ENCODE data around the gene NPFFR1. TPM values are rescaled to one million over a fixed set of nuclear protein-coding genes. Genes with fewer than 3 reads are reported as not detected.

NPFFR1 gene
- total RNA-seq, 2 experiments from 2014 or later = not detected

GRCh38 chr10:70317272-70317942 lies 33.6 kb upstream of the NPFFR1 start:
- CTCF ChIA-PET = no interaction called here
- POLR2A ChIA-PET = no interaction called here

GRCh38 chr10:70315815-70316214 lies 32.0 kb upstream of the NPFFR1 start:
- ChIA-PET POLR2A (no interaction called here), CTCF (no interaction called here)

DNA sequence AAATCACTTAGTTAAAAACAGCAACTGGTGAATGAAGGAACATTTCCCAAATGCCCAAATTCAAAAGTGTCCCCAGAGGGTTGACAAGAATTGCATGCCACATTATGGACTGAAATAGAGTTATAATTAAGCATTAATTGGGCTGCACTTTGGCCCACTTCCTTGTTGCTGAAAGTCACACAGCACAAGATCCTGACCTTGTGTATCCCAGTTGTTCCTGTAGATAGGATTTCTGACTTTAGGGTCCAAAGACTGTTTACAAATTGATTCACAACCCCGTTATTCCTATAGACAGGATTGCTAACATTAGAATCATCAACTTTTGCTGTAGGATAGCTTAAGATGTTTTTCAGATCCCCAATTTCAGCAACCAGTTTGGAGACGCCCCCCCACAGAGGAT lies 31.5 kb upstream of the NPFFR1 start:
- ChIA-PET CTCF (interaction anchor here (0.6 to 1.8 kb wide), 2 partner anchors 49 to 313 kb away, joined by 3 to 4 read pairs; no protein-coding TSS in a partner anchor), POLR2A (no interaction called here)

DNA sequence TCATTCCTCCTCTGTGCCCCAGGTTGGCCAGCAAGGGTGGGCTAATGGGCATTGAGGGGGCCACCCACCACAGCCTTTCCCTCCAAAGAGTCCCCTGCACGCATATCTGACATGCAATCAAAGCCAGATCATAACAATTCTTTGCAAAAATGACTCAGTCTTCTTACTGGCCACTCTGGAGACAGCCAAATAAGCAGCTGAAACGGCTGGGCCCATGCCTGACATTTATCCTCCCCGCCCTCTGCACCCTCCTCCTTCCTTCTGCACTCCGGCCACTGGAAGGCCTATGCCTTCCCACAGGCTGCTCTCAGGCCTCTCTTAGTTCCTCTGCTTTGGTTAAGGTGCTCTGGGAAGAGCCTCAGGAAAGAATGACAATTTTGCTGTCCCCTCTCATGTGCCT lies 29.2 kb upstream of the NPFFR1 start:
- ChIA-PET CTCF (no interaction called here), POLR2A (no interaction called here)

GRCh38 chr10:70312249-70312648 lies 28.4 kb upstream of the NPFFR1 start:
- POLR2A ChIA-PET = no interaction called here
- CTCF ChIA-PET = no interaction called here

- CTCF ChIA-PET = no interaction called here
- POLR2A ChIA-PET = no interaction called here
These were observed 27.9 kb upstream of the NPFFR1 start for GRCh38 chr10:70311698-70312097.

- POLR2A ChIA-PET = no interaction called here
These were observed 25.9 kb upstream of the NPFFR1 start for GRCh38 chr10:70309661-70310060.

DNA sequence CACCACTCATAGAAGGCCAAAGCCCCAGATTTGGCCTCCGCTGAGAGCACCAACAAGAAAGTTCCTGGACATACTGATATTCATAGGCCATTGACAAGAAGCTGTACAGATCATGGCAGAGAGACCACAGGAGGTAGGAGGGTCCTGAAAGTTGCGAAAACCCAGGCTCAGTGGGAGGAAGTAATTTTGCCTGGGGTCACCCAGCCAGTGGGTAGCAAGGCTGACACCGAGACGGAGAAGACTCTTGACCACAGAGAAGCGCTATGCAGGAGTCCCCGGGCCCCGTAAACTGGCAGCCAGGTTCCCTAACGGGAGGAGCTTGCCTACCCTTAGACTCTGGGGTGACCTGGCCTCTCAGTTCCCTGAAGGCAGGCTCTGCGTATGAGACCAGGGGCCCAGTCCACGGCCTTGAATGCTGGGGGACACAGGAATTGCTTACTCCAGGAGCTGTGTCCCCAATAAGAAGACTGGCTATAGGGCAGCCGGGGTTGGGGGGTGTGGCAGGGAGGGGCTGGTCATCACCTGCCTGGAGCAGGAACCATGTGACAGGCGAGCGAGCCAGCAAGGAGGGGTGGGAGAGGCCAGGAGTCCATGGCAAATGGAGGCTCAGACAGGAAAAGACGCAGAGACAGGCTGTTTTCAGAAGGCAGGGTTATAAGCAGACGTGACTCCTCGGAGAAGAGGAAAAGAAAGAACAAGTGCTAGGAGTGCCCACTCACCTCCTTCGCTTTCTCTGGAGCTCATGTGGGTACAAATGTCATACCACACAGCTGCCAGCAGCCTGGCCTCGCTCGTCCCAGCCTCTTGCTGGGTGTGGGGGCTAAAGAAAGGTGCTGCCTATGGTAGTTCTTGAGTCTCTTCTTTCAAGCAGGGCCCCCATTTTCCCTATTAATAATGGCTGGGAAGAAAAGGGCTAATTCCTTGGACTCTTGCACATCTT lies 24.6 kb upstream of the NPFFR1 start:
- POLR2A ChIA-PET = no interaction called here
- CTCF ChIA-PET = no interaction called here

More at GRCh38 chr10:70309661-70310060, 25.9 kb upstream of the NPFFR1 start:
- CTCF ChIA-PET = no interaction called here

GRCh38 chr10:70306886-70307520 lies 23.2 kb upstream of the NPFFR1 start:
- POLR2A ChIA-PET = interaction anchor here (0.6 kb wide), 1 partner anchor 136 kb away, joined by 9 read pairs; the partner anchor contains the start of gene SAR1A

DNA sequence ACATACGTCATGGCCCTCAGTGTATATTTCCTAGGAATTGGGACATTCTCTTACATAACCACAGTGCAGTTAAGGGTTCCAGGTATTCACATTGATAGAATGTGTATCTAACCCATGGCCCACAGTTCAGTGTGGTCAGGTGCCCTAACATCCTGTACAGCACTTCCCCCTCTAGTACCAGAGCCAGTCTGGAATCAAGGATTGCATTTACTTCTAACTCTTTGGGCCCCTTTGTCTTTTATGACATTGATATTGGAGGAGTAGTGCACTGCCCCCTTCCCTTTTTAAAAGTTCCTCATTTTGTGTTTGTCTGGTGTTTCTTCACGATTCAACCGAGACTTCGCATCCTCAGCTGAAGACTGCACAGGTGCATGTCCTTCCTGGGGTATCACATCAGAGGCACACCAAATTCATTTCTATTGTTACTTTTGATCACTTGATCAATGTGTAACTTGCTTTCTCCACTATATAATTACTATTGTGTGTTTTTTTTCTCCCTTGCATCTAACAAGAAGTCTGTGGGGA lies 22.4 kb upstream of the NPFFR1 start:
- CTCF ChIA-PET = no interaction called here

More at GRCh38 chr10:70306886-70307520, 23.2 kb upstream of the NPFFR1 start:
- CTCF ChIA-PET = no interaction called here

GRCh38 chr10:70303730-70304129 lies 19.9 kb upstream of the NPFFR1 start:
- ChIA-PET CTCF (no interaction called here), POLR2A (no interaction called here)

More for the DNA sequence above, 22.4 kb upstream of the NPFFR1 start:
- POLR2A ChIA-PET = no interaction called here

- ChIA-PET POLR2A (no interaction called here), CTCF (interaction anchor here (0.8 kb wide), 1 partner anchor 172 kb away, joined by 3 read pairs; no protein-coding TSS in a partner anchor)
These were observed 18.5 kb upstream of the NPFFR1 start for GRCh38 chr10:70302292-70302691.

DNA sequence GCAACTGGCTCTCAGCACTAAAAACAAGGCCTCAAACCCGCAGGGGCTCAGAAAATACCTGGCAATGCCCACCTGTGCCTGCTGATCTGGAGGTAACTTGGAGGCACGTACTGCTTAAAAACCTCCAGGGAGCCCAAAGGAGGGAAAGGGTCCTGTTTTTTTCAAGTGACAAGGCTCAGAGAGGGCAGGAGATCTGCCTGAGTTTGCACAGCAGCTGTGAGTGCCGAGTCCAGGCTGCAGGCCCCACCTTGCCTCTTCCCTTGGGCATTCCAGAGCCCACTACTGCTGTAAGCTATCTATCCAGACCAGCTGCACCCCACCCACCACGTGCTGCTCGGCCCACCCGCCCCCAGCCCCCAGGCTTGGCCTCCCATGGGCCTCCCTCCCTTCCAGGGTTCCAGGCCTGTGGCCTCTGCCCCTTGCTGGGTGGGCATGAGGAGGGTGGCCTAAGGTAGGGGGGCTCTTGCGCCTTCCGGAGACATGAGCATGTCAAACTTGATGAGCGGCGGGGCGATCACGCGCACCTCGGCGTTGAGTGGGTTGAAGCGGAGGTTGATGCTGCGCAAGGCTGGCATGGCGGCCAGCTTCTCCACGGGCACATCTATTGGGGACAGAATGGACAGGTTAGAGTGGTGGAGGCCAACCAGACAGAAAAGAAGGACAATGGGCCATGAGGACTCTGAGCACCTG lies 17.2 kb upstream of the NPFFR1 start:
- POLR2A ChIA-PET = no interaction called here
- CTCF ChIA-PET = no interaction called here

DNA sequence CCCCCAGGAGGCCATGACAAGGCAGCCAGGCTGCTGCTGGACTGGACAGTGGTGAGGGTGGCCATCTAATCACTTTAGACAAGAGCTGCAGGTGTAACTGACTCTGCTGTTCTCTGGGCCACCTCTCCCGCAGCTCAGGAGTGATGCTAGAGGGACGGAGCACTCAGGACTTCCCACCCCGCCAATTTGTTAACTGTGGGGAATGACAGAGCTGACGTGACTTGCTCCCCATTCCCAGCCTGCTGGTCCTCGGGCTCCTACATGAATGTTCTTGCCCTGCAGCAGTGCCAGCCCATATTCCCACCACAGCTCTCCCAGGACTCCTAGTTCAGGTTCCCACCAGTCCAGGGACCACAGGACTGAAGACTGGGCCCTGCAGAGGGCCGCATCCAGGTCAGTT lies 16.7 kb upstream of the NPFFR1 start:
- CTCF ChIA-PET = no interaction called here
- POLR2A ChIA-PET = no interaction called here

DNA sequence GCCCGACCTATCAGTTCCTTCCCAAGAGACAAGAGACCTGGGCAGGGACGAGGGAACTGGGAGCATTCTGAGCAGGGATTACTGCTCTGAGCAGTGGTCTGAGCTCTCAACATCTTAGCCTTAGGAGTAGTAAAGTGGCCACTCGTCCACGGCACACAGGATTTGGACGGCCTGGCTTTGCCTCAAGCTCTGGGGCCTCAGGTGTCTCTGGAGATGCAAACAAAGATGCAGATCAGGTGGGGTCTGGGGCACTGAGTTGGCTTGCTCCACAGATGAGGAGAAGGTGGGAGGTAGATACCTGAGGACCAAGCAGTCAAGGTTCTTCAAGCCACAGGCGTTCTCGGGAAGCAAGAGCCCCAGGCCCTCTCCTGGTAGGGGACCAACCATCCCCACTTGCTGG lies 16.1 kb upstream of the NPFFR1 start:
- ChIA-PET POLR2A (no interaction called here), CTCF (no interaction called here)

DNA sequence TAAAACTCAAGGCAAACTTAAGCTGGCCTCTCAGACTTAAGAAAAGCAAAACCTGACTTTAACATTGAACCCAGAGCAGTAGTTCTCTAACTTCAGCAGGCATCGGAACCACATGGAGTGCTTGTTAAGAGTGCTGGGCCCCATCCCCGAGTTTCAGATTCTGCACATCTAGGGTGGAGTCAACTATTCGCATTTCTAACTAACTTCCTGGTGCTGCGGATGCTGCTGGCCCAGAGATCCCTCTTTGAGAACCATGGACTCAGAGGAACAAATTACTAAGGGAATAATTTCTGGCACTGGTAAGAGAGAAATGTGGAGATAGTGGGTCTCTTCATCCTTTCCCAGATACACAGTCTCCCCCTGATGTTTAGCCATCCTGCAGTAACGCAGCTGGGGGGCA lies 14.6 kb upstream of the NPFFR1 start:
- ChIA-PET POLR2A (no interaction called here), CTCF (interaction anchor here (0.8 kb wide), 1 partner anchor 106 kb away, joined by 3 read pairs; the partner anchor contains the start of gene EIF4EBP2)

DNA sequence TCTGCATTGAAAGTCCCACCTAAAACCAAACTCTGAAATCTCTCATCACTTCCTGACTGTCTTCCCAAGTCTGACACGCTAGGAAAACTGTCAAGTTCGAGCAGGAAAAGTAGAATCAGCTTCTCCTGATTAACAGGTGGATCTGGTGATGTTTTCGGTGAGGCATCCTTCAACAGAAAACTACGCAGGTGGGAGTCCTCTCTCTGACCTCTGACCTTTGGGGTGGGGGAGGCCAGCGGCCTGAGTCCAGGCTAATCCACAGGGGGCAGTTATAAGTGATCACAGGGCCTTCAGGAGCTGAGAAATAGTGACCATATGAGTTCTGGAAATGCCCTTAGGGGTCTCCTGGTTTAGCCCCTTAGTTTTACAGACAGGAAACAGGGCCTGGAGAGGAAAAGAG lies 13.4 kb upstream of the NPFFR1 start:
- ChIA-PET CTCF (no interaction called here), POLR2A (no interaction called here)

DNA sequence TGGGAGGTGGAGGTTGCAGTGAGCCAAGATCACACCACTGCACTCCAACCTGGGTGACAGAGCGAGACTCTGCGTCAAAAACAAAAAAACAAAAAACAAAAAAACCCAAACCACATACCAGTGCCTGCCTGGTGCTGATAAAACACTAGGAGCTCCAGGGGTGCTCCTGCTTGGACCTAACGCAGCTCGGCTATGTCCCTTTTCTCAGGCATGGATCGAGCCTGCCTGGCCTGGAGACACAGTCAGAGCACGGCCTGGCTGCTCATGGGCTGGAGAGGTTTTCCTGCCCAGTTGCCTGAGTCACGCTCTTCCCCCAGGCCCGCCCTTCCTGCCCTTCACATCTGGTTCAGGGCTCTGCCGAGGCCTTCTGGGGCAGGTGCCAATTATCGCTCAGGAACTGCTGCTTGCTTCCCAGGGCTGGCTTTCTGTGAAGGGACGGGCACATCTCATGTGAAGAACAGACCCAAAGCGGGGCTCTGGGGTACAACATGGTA lies 12.6 kb upstream of the NPFFR1 start:
- ChIA-PET CTCF (interaction anchor here (0.6 kb wide), 1 partner anchor 77 kb away, joined by 5 read pairs; no protein-coding TSS in a partner anchor), POLR2A (interaction anchor here (0.5 kb wide), 1 partner anchor 1876 kb away, joined by 3 read pairs; no protein-coding TSS in a partner anchor)

- ChIA-PET CTCF (no interaction called here), POLR2A (no interaction called here)
These were observed 12.1 kb upstream of the NPFFR1 start for GRCh38 chr10:70295926-70296325.

- ChIA-PET CTCF (no interaction called here), POLR2A (no interaction called here)
These were observed 11.5 kb upstream of the NPFFR1 start for GRCh38 chr10:70295321-70295720.

Data from activated CD8-positive, alpha-beta memory T cell treated with anti-CD3 and anti-CD28 coated beads for 36 hours (primary cell).